ENCODE measurements around the gene LHX3. TPM values are rescaled to one million over a fixed set of nuclear protein-coding genes. Genes with fewer than 3 reads are reported as not detected.

Gene LHX3
- not detected for total RNA-seq
- long read RNA-seq: 0 reads

- Histone ChIP-seq H3K4me3 (no peak within 1 kb of the TSS), H3K27me3 (ENCODE audit: low read depth) (peaks cover 57% of the 10 kb centered on the region), H3K36me3 (peaks cover 15% of the 10 kb centered on the region), H3K27ac (replicated peaks) (no peak within 1 kb of the TSS), H3K4me1 (peaks cover 3% of the 10 kb centered on the region), H3K9me3 (replicated peaks) (no peaks in the 10 kb centered on the region)
- TF ChIP-seq CTCF (IDR thresholded peaks at IDR 0.05; ENCODE audit: borderline replicate concordance): no peak
- intact Hi-C loops (cut with micrococcal nuclease): no loop called here
- no peak for DNase-seq
These were observed at the start of gene LHX3 for GRCh38 chr9:136204838-136205706. TSS of gene LHX3 (minus strand) at chr9:136205128. CDS start at chr9:136205012, 116 bp downstream.

GRCh38 chr9:136253246-136254130 lies 48.6 kb upstream of the LHX3 start:
- no peak for TF ChIP-seq CTCF (IDR thresholded peaks at IDR 0.05; ENCODE audit: borderline replicate concordance)
- Histone ChIP-seq H3K27ac (replicated peaks) (no peak overlapping the region), H3K27me3 (ENCODE audit: low read depth) (peaks cover 56% of the 10 kb centered on the region), H3K4me3 (no peak overlapping the region), H3K36me3 (no peaks in the 10 kb centered on the region), H3K9me3 (replicated peaks) (no peaks in the 10 kb centered on the region), H3K4me1 (peaks cover 8% of the 10 kb centered on the region)
- DNase-seq: no peak
- intact Hi-C loops (cut with micrococcal nuclease): no loop called here

GRCh38 chr9:136252846-136253245 lies 47.9 kb upstream of the LHX3 start:
- Histone ChIP-seq H3K27me3 (ENCODE audit: low read depth) (peaks cover 50% of the 10 kb centered on the region), H3K36me3 (no peaks in the 10 kb centered on the region), H3K4me3 (no peak overlapping the region), H3K27ac (replicated peaks) (no peak overlapping the region), H3K9me3 (replicated peaks) (no peaks in the 10 kb centered on the region), H3K4me1 (peaks cover 8% of the 10 kb centered on the region)
- intact Hi-C loops (cut with micrococcal nuclease): no loop called here
- TF ChIP-seq CTCF (IDR thresholded peaks at IDR 0.05; ENCODE audit: borderline replicate concordance): no peak
- DNase-seq: no peak

- no peak overlapping the region for H3K4me3 ChIP-seq
- TF ChIP-seq CTCF (IDR thresholded peaks at IDR 0.05; ENCODE audit: borderline replicate concordance): no peak
- peaks cover 8% of the 10 kb centered on the region for H3K4me1 ChIP-seq
- no peak for DNase-seq
- peaks cover 44% of the 10 kb centered on the region for H3K27me3 ChIP-seq (ENCODE audit: low read depth)
- H3K9me3 ChIP-seq (replicated peaks): no peaks in the 10 kb centered on the region
- H3K27ac ChIP-seq (replicated peaks): no peak overlapping the region
- H3K36me3 ChIP-seq: no peaks in the 10 kb centered on the region
- intact Hi-C loops (cut with micrococcal nuclease): no loop called here
These were observed 47.4 kb upstream of the LHX3 start for GRCh38 chr9:136252281-136252680.

- Histone ChIP-seq H3K36me3 (no peaks in the 10 kb centered on the region), H3K27me3 (ENCODE audit: low read depth) (peaks cover 38% of the 10 kb centered on the region), H3K4me1 (peaks cover 8% of the 10 kb centered on the region), H3K27ac (replicated peaks) (no peak overlapping the region), H3K9me3 (replicated peaks) (no peaks in the 10 kb centered on the region), H3K4me3 (no peak overlapping the region)
- no peak for DNase-seq
- intact Hi-C loops (cut with micrococcal nuclease): no loop called here
- no peak for TF ChIP-seq CTCF (IDR thresholded peaks at IDR 0.05; ENCODE audit: borderline replicate concordance)
These were observed 46.6 kb upstream of the LHX3 start for GRCh38 chr9:136251264-136252115.

Measured in left ventricle myocardium inferior (tissue), 1 donor.